GM18861 (cell line): Measurements from ENCODE around the gene PEX14.

Source experiments
- ATAC-seq: cut with Tn5 transposase; IDR thresholded peaks from one replicate; pipeline ENCODE4 v1.9.1; 2021; ENCODE audit not compliant: unreplicated experiment

The PEX14 gene

GRCh38 chr1:10614377-10615225, 139.9 kb downstream of the PEX14 start:
- ATAC-seq, result no peak

- ATAC-seq, result no peak
Observed at GRCh38 chr1:10615332-10615731, 140.6 kb downstream of the PEX14 start.

GRCh38 chr1:10615932-10616671, 141.4 kb downstream of the PEX14 start:
- ATAC-seq, result no peak

GRCh38 chr1:10616696-10617095, 141.9 kb downstream of the PEX14 start:
- no peak for ATAC-seq

GRCh38 chr1:10617318-10617717, 142.6 kb downstream of the PEX14 start:
- ATAC-seq, result no peak

- no peak for ATAC-seq
Observed at GRCh38 chr1:10617931-10618885, 143.5 kb downstream of the PEX14 start.

- no peak for ATAC-seq
Observed at GRCh38 chr1:10620776-10621175, 146.0 kb downstream of the PEX14 start.

GRCh38 chr1:10621906-10622305, 147.2 kb downstream of the PEX14 start:
- no peak for ATAC-seq

GRCh38 chr1:10622910-10623685, 148.3 kb downstream of the PEX14 start:
- ATAC-seq, result no peak

- no peak for ATAC-seq
Observed at GRCh38 chr1:10623686-10624145, 149.0 kb downstream of the PEX14 start.

GRCh38 chr1:10624256-10625050, 149.7 kb downstream of the PEX14 start:
- no peak for ATAC-seq

- no peak for ATAC-seq
Observed at GRCh38 chr1:10625076-10625475, 150.3 kb downstream of the PEX14 start.

- no peak for ATAC-seq
Observed at GRCh38 chr1:10625554-10625953, 150.8 kb downstream of the PEX14 start.

GRCh38 chr1:10626131-10626731, 151.5 kb downstream of the PEX14 start:
- ATAC-seq, result no peak

- no peak for ATAC-seq
Observed at GRCh38 chr1:10626791-10627410, 152.2 kb downstream of the PEX14 start.

GRCh38 chr1:10628685-10629084, 153.9 kb downstream of the PEX14 start:
- ATAC-seq, result no peak

- no peak for ATAC-seq
Observed at GRCh38 chr1:10629091-10629815, 154.5 kb downstream of the PEX14 start.
